Kidney (tissue), 14 donors: ENCODE data around the gene MYH6. TPM values are rescaled to one million over a fixed set of nuclear protein-coding genes. Genes with fewer than 3 reads are reported as not detected.

Source experiments
- DNase-seq, 5 donors: peaks; one replicate each; pipeline ENCODE4 v3.0.0-alpha.2; 2013 to 2020
- FAIRE-seq: peaks from 2 replicates; lab custom pipeline; 2012; peaks lifted over from hg19 to GRCh38; lab: Jason Lieb, UNC
- H3K27ac ChIP-seq, 2 donors: one replicate each; pipeline ENCODE4 v1.7.0; 2013; ENCODE audit warnings: low read depth in 2 of 2, low read length in 2 of 2, inconsistent platforms in 1 of 2
- H3K27me3 ChIP-seq: one replicate; pipeline ENCODE4 v1.7.1; 2013; ENCODE audit warnings: low read length, inconsistent platforms; ENCODE audit not compliant: control insufficient read depth, insufficient read depth
- H3K36me3 ChIP-seq, 3 donors: one replicate each; pipeline versions ENCODE4 v1.7.0 to v1.7.1; 2013; ENCODE audit warnings: low read length in 3 of 3, control low read depth in 1 of 3, inconsistent platforms in 1 of 3; ENCODE audit not compliant: insufficient read depth in 3 of 3, control insufficient read depth in 2 of 3
- H3K4me1 ChIP-seq, 3 donors: one replicate each; pipeline versions ENCODE4 v1.7.0 to v1.7.1; 2013; ENCODE audit warnings: low read length in 3 of 3, inconsistent platforms in 1 of 3, low read depth in 1 of 3; ENCODE audit not compliant: control insufficient read depth in 2 of 3, insufficient read depth in 2 of 3
- H3K4me3 ChIP-seq, 3 donors: one replicate each; pipeline versions ENCODE4 v1.7.0 to v1.8.1; 2013; ENCODE audit warnings: low read length in 3 of 3, control low read depth in 1 of 3, inconsistent platforms in 1 of 3
- H3K9ac ChIP-seq, 3 donors: one replicate each; pipeline versions ENCODE4 v1.7.0 to v1.7.1; 2013; ENCODE audit warnings: low read length in 3 of 3, control low read depth in 1 of 3, inconsistent platforms in 1 of 3
- H3K9me3 ChIP-seq, 3 donors: one replicate each; pipeline versions ENCODE4 v1.7.0 to v1.7.1; 2013; ENCODE audit warnings: low read length in 3 of 3, control low read depth in 1 of 3, inconsistent platforms in 1 of 3; ENCODE audit not compliant: control insufficient read depth in 2 of 3, insufficient read depth in 1 of 3
- intact Hi-C: fragments of 100-400 bp; cut with DNase I; formaldehyde crosslinking; loops from one replicate; pipeline ENCODE4 v1.11.1; 2022
- polyA plus RNA-seq: library from polyadenylated mRNA; stranded (reverse); fragments of 350-450 nt; fragmentation: Illumina TruSeq; extraction: RNeasy Lipid Tissue Mini Kit (QIAGEN cat#74804); gene quantifications from one replicate; pipeline ENCODE4 v1.2.3, GENCODE V29; 2014; ENCODE audit warnings: low read depth, low replicate concordance; ENCODE audit not compliant: insufficient read depth
- total RNA-seq: library from RNA; stranded (reverse); fragmentation: NEBNext Ultra II Directional; extraction: Animal tissue kit (Norgen Biotek cat#: 25700); gene quantifications from one replicate; pipeline ENCODE4 v1.2.1, GENCODE V29; 2021
- TF ChIP-seq, protein P1 (sequence below): IDR thresholded peaks from 3 replicates; pipeline ENCODE4 v1.5.1; 2012; ENCODE audit warnings: mild to moderate bottlenecking, moderate library complexity, borderline replicate concordance; ENCODE audit not compliant: insufficient read depth; ENCODE audit errors: extremely low read depth
- donor health status: control.
- donor health status: control.
- donor health status: control.
- donor health status: control.
- donor health status: control.
- donor health status: DM: yes; HTN: yes; CAD: no.
- donor health status: Normal renal cell carcinoma (clear cell type).

MYH6 gene
- total and polyA plus RNA-seq, 2 donors from 2014 or later, result 0.03 to 0.13 TPM

GRCh38 chr14:23432946-23433345 lies 24.9 kb upstream of the MYH6 start:
- FAIRE-seq (no peak), DNase-seq (peak in 1 of 5 donors; percentile 21)
- intact Hi-C loops, result no loop called here
- Histone ChIP-seq H3K27me3 (no peaks in the 10 kb centered on the region), H3K9me3 (no peaks in the 10 kb centered on the region), H3K9ac (no peak overlapping the region), H3K36me3 (no peaks in the 10 kb centered on the region), H3K4me1 (peaks cover 0 to 7% (median 4%) of the 10 kb centered on the region in 3 donors), H3K27ac (no peak overlapping the region), H3K4me3 (no peak overlapping the region)
- TF ChIP-seq, protein P1, sequence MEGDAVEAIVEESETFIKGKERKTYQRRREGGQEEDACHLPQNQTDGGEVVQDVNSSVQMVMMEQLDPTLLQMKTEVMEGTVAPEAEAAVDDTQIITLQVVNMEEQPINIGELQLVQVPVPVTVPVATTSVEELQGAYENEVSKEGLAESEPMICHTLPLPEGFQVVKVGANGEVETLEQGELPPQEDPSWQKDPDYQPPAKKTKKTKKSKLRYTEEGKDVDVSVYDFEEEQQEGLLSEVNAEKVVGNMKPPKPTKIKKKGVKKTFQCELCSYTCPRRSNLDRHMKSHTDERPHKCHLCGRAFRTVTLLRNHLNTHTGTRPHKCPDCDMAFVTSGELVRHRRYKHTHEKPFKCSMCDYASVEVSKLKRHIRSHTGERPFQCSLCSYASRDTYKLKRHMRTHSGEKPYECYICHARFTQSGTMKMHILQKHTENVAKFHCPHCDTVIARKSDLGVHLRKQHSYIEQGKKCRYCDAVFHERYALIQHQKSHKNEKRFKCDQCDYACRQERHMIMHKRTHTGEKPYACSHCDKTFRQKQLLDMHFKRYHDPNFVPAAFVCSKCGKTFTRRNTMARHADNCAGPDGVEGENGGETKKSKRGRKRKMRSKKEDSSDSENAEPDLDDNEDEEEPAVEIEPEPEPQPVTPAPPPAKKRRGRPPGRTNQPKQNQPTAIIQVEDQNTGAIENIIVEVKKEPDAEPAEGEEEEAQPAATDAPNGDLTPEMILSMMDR, result no peak

DNA sequence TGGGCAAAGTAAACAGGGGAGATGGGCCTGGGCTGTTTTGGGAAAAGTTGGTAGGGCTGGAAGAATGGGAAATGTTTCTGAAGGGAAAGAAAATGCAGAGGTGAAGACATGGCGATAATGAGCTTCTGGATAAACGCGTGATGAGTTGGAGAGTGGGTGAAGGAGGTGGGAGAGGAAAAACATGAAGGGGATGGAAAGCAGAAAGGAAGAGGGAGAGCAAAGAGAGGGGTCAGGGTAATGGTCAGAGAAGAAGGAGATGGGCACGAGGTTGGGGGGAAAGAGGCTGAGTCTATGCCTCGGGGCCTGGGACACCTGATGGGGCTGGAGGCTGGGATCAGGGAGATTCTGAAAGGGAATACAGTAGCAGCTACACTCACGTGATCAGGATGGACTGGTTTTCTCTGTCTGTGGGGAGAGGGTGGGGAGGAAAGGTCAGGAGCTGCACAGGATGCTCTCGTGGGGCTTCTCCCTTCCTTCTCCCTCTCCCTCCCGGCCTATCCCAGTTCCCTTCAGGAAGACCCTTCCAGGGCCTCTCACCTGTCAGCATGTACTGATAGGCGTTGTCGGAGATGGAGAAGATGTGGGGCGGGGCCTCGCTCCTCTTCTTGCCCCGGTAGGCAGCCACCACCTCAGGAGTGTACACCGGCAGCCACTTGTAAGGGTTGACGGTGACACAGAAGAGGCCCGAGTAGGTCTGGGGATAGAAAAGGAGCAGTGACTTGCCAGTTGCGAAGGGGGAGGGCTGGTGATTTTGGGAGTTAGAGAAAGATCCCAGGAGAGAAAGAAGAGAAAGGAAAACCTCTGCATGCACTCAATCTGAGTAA lies 24.2 kb upstream of the MYH6 start:
- TF ChIP-seq, protein P1, result no peak
- Histone ChIP-seq H3K4me3 (no peak overlapping the region), H3K4me1 (peaks cover 0 to 7% (median 4%) of the 10 kb centered on the region in 3 donors), H3K27ac (no peak overlapping the region), H3K27me3 (no peaks in the 10 kb centered on the region), H3K36me3 (no peaks in the 10 kb centered on the region), H3K9me3 (no peaks in the 10 kb centered on the region), H3K9ac (no peak overlapping the region)
- intact Hi-C loops, result no loop called here
- FAIRE-seq (no peak), DNase-seq (peak in 1 of 5 donors; percentile 29)

GRCh38 chr14:23431486-23431885 lies 23.4 kb upstream of the MYH6 start:
- no peaks in the 10 kb centered on the region for H3K9me3 ChIP-seq
- H3K27me3 ChIP-seq, result no peaks in the 10 kb centered on the region
- DNase-seq (peak in 1 of 5 donors; percentile 31), FAIRE-seq (no peak)
- H3K4me3 ChIP-seq, result no peak overlapping the region
- TF ChIP-seq, protein P1, result no peak
- H3K9ac ChIP-seq, result no peak overlapping the region
- no peaks in the 10 kb centered on the region for H3K36me3 ChIP-seq
- H3K4me1 ChIP-seq, result peaks cover 0 to 5% (median under 1%) of the 10 kb centered on the region in 3 donors
- no peak overlapping the region for H3K27ac ChIP-seq
- intact Hi-C loops, result no loop called here
